RWPE1 (cell line): ENCODE measurements around the gene OR4D5.

Source experiments
- CTCF ChIA-PET: fragments of 350-600 bp; sonication (Branson Sonifier 250); formaldehyde crosslinking; extraction: SDS; loops from one replicate; lab custom pipeline; 2021; lab: Yijun Ruan, JAX
- POLR2A ChIA-PET: fragments of 400-600 bp; formaldehyde crosslinking; extraction: SDS; loops from one replicate; lab custom pipeline; 2020; ENCODE audit warnings: antibody characterized with exemption; ENCODE audit not compliant: low non-redundant PET; lab: Yijun Ruan, JAX
- DNase-seq: peaks from one replicate; pipeline ENCODE4 v3.0.0; 2012; ENCODE audit warnings: low spot score
- H3K27ac ChIP-seq: fragments of 450-650 bp; 2 replicates; pipeline ENCODE4 v1.5.1; 2017
- TF ChIP-seq, protein P1 (sequence below): fragments of 450-650 bp; conservative IDR thresholded peaks from 2 replicates; pipeline ENCODE4 v1.5.1; 2017; ENCODE audit warnings: low read depth, mild to moderate bottlenecking

The OR4D5 gene

GRCh38 chr11:123905826-123906225 lies 33.6 kb upstream of the OR4D5 start:
- DNase-seq, result no peak
- TF ChIP-seq, protein P1, sequence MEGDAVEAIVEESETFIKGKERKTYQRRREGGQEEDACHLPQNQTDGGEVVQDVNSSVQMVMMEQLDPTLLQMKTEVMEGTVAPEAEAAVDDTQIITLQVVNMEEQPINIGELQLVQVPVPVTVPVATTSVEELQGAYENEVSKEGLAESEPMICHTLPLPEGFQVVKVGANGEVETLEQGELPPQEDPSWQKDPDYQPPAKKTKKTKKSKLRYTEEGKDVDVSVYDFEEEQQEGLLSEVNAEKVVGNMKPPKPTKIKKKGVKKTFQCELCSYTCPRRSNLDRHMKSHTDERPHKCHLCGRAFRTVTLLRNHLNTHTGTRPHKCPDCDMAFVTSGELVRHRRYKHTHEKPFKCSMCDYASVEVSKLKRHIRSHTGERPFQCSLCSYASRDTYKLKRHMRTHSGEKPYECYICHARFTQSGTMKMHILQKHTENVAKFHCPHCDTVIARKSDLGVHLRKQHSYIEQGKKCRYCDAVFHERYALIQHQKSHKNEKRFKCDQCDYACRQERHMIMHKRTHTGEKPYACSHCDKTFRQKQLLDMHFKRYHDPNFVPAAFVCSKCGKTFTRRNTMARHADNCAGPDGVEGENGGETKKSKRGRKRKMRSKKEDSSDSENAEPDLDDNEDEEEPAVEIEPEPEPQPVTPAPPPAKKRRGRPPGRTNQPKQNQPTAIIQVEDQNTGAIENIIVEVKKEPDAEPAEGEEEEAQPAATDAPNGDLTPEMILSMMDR, result no peak
- CTCF ChIA-PET, result interaction anchor here (0.6 kb wide), 1 partner anchor 18 kb away, joined by 3 read pairs; no protein-coding TSS in a partner anchor
- POLR2A ChIA-PET, result no interaction called here
- H3K27ac ChIP-seq, result no peak overlapping the region

DNA sequence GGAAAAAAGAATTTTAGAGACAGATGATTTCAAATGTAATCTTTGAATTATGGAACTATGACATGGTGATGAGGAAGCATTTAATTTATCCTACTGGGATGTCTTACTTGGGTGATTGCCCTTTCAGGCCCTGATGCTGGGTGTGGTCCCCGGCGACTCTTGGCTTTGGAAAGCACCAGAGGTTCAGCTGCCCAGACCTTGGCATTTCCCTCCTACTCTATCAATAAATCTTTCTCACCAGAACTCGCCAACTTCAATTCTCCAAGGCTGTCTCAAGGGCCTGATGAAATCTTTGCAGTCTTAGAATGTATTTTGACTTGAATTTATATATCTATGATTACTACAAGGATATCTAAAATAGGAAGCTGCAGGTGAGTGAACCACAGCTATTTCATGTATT lies 18.5 kb upstream of the OR4D5 start:
- DNase-seq, result no peak
- TF ChIP-seq, protein P1, result no peak
- H3K27ac ChIP-seq, result no peak overlapping the region
- ChIA-PET POLR2A (no interaction called here), CTCF (no interaction called here)

DNA sequence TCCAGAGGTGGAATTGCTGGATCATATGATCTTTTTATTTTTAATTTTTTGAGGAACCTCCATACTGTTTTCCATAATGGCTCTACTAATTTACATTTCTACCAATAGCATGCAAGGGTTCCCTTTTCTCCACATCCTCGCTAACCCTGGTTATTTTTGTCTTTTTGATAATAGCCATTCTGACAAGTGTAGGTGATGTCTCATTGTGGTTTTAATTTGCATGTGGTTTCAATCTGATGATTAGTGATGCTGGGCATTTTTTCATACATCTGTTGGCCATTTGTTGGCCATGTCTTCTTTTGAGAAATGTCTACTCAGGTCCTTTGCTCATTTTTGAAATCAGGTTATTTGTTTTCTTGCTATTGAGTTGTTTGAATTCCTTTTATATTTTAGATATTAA lies 15.4 kb upstream of the OR4D5 start:
- no peak for DNase-seq
- TF ChIP-seq, protein P1, result no peak
- CTCF ChIA-PET, result no interaction called here
- POLR2A ChIA-PET, result no interaction called here
- no peak overlapping the region for H3K27ac ChIP-seq

- TF ChIP-seq, protein P1, result no peak
- no peak for DNase-seq
- POLR2A ChIA-PET, result no interaction called here
- no peak overlapping the region for H3K27ac ChIP-seq
- CTCF ChIA-PET, result no interaction called here
These were observed 3.0 kb downstream of the OR4D5 start for GRCh38 chr11:123942413-123942812.

DNA sequence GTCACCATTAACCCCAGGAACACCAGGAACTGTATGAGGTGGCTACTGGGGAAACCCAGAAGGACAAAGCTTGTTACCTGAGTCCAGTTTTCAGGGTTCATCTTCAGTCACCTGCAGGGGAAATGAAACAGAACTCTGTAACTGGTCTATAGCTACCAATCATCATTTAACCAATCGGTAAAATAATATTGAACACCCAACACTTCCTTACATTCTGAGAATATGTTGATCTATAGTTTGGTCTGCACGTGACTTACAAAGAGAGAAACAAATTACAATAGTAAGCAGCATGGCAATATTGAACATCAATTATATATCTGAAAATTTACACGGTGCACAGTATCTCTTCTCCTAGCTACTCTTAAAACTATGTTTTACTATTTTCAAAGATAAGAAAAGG lies 4.3 kb downstream of the OR4D5 start, which contains the start of gene OR6T1:
OR6T1 (minus strand) TSS at position 101 of the 400 bp plus-strand sequence; CDS start at position 101, 0 bp downstream.
- TF ChIP-seq, protein P1, result no peak
- no peak within 1 kb of the TSS for H3K27ac ChIP-seq
- ChIA-PET CTCF (no interaction called here), POLR2A (no interaction called here)
- no peak for DNase-seq

GRCh38 chr11:123945132-123945531 lies 5.7 kb downstream of the OR4D5 start:
- no peak for DNase-seq
- POLR2A ChIA-PET, result no interaction called here
- no peak overlapping the region for H3K27ac ChIP-seq
- CTCF ChIA-PET, result interaction anchor here (0.6 kb wide), 1 partner anchor 16 kb away, joined by 3 read pairs; no protein-coding TSS in a partner anchor
- TF ChIP-seq, protein P1, result no peak
